GM11168 (cell line): ENCODE results near the gene SEMA6A.

ENCODE experiments used
- in situ Hi-C: fragments of 300-500 bp; cut with MboI; formaldehyde crosslinking; loops from one replicate; pipeline ENCODE4 v1.12.0; 2022; ENCODE audit warnings: low sequenced_read_pairs; ENCODE audit not compliant: unreplicated experiment

SEMA6A gene

GRCh38 chr5:116574367-116575325 is at the start of gene SEMA6A:
SEMA6A (minus strand) TSS chr5:116574823; CDS start chr5:116504944, 69,879 bp downstream.
- in situ Hi-C loops, result loop anchor here (25.0 kb wide), 1 partner anchor 437 kb away; no protein-coding TSS in a partner anchor

GRCh38 chr5:116622375-116623050 is 47.9 kb upstream of the SEMA6A start:
- in situ Hi-C loops, result no loop called here

- in situ Hi-C loops, result no loop called here
These were observed 47.0 kb upstream of the SEMA6A start for GRCh38 chr5:116621599-116621998.

GRCh38 chr5:116616876-116617275 is 42.3 kb upstream of the SEMA6A start:
- in situ Hi-C loops, result no loop called here

GRCh38 chr5:116614603-116614920 is 39.9 kb upstream of the SEMA6A start:
- in situ Hi-C loops, result no loop called here

- in situ Hi-C loops, result no loop called here
These were observed 38.8 kb upstream of the SEMA6A start for GRCh38 chr5:116613445-116613844.

GRCh38 chr5:116612431-116612830 is 37.8 kb upstream of the SEMA6A start:
- in situ Hi-C loops, result no loop called here

- in situ Hi-C loops, result no loop called here
These were observed 30.9 kb upstream of the SEMA6A start for GRCh38 chr5:116605310-116606070.

- in situ Hi-C loops, result no loop called here
These were observed 30.2 kb upstream of the SEMA6A start for GRCh38 chr5:116604805-116605204.

GRCh38 chr5:116600876-116601275 is 26.3 kb upstream of the SEMA6A start:
- in situ Hi-C loops, result no loop called here

- in situ Hi-C loops, result no loop called here
These were observed 24.3 kb upstream of the SEMA6A start for GRCh38 chr5:116598911-116599310.

- in situ Hi-C loops, result no loop called here
These were observed 20.9 kb upstream of the SEMA6A start for GRCh38 chr5:116595498-116595897.

- in situ Hi-C loops, result no loop called here
These were observed 18.7 kb upstream of the SEMA6A start for GRCh38 chr5:116593340-116593739.

- in situ Hi-C loops, result no loop called here
These were observed 10.6 kb upstream of the SEMA6A start for GRCh38 chr5:116585227-116585626.

- in situ Hi-C loops, result no loop called here
These were observed 9.2 kb upstream of the SEMA6A start for GRCh38 chr5:116583862-116584222.

GRCh38 chr5:116583085-116583861 is 8.7 kb upstream of the SEMA6A start:
- in situ Hi-C loops, result no loop called here

- in situ Hi-C loops, result no loop called here
These were observed 7.3 kb upstream of the SEMA6A start for GRCh38 chr5:116581910-116582309.

GRCh38 chr5:116579144-116579543 is 4.5 kb upstream of the SEMA6A start:
- in situ Hi-C loops, result no loop called here

- in situ Hi-C loops, result no loop called here
These were observed 4.1 kb upstream of the SEMA6A start for GRCh38 chr5:116578676-116579075.
